Fibroblast of lung (primary cell): Measurements from ENCODE around the gene CCDC112. TPM values are rescaled to one million over a fixed set of nuclear protein-coding genes. Genes with fewer than 3 reads are reported as not detected.
A peak's percentile ranks its signal among the peaks of the same experiment; 100 is the strongest.

Experiments
- DNase-seq, 2 donors: peaks; one replicate each; pipeline versions ENCODE4 v3.0.0 to v3.0.0-alpha.2; 2010; ENCODE audit warnings: low read depth in 2 of 2
- H2AFZ ChIP-seq: 2 replicates; pipeline ENCODE4 v1.5.1; 2012; ENCODE audit warnings: low read length, control low read depth, inconsistent platforms
- H3K27ac ChIP-seq: 2 replicates; pipeline ENCODE4 v1.5.1; 2011; ENCODE audit warnings: low read length, control low read depth; ENCODE audit not compliant: insufficient read depth
- H3K27me3 ChIP-seq: 2 replicates; pipeline ENCODE4 v1.5.1; 2011; ENCODE audit warnings: mild to moderate bottlenecking, low read length; ENCODE audit not compliant: control insufficient read depth, insufficient read depth
- H3K36me3 ChIP-seq: 2 replicates; pipeline ENCODE4 v1.5.1; 2011; ENCODE audit warnings: low read length; ENCODE audit not compliant: control insufficient read depth, insufficient read depth
- H3K4me1 ChIP-seq: 2 replicates; pipeline ENCODE4 v1.5.1; 2011; ENCODE audit warnings: low read length; ENCODE audit not compliant: control insufficient read depth, insufficient read depth; ENCODE audit errors: extremely low read depth
- H3K4me2 ChIP-seq: 2 replicates; pipeline ENCODE4 v1.5.1; 2011; ENCODE audit warnings: low read length, control low read depth; ENCODE audit not compliant: insufficient read depth; ENCODE audit errors: extremely low read depth
- H3K4me3 ChIP-seq, 4 experiments: fragments of 200-600 bp in 1 of 4; sonication (generic) in 1 of 4; replicated peaks in 1 of 4; 2 replicates each; pipeline ENCODE4 v1.5.1; 2011 to 2016; ENCODE audit warnings: low read length in 4 of 4, low read depth in 3 of 4, mild to moderate bottlenecking in 3 of 4, control low read depth in 2 of 4, inconsistent platforms in 1 of 4, mixed read lengths in 1 of 4; ENCODE audit not compliant: insufficient read depth in 1 of 4; ENCODE audit errors: control extremely low read depth in 1 of 4
- H3K79me2 ChIP-seq: 2 replicates; pipeline ENCODE4 v1.5.1; 2012; ENCODE audit warnings: mild to moderate bottlenecking, low read length, inconsistent platforms; ENCODE audit not compliant: control insufficient read depth, insufficient read depth
- H3K9ac ChIP-seq: 2 replicates; pipeline ENCODE4 v1.5.1; 2011; ENCODE audit warnings: mild to moderate bottlenecking, low read length, control low read depth; ENCODE audit not compliant: insufficient read depth
- H3K9me3 ChIP-seq: 2 replicates; pipeline ENCODE4 v1.5.1; 2012; ENCODE audit warnings: low read depth, low read length; ENCODE audit not compliant: control insufficient read depth, insufficient read depth
- H4K20me1 ChIP-seq: 2 replicates; pipeline ENCODE4 v1.5.1; 2011; ENCODE audit warnings: low read length; ENCODE audit not compliant: control insufficient read depth, insufficient read depth; ENCODE audit errors: extremely low read depth
- CTCF ChIP-seq, 2 donors: IDR thresholded peaks in 1 of 2; conservative IDR thresholded peaks in 1 of 2; 1 replicate in 1 of 2; 2 replicates in 1 of 2; pipeline ENCODE4 v1.5.1; 2011 to 2012; ENCODE audit warnings: low read length in 2 of 2, control low read depth in 1 of 2, inconsistent platforms in 1 of 2, low read depth in 1 of 2, mild to moderate bottlenecking in 1 of 2
- EZH2 ChIP-seq: IDR thresholded peaks from 2 replicates; pipeline ENCODE4 v1.5.1; 2012; ENCODE audit warnings: low read length, control low read depth, mild to moderate bottlenecking; ENCODE audit errors: missing control alignments
- polyA plus RNA-seq, 2 donors: library from polyadenylated mRNA; depleted of rRNA in 1 of 2; stranded (reverse) in 1 of 2; unstranded in 1 of 2; fragments of >200 nt; gene quantifications; 2 replicates each; pipeline ENCODE4 v1.2.1, GENCODE V29; 2011 to 2012; ENCODE audit warnings: missing spikeins in 1 of 2
- total RNA-seq: library from RNA; depleted of rRNA; stranded (reverse); fragments of >200 nt; gene quantifications from 2 replicates; pipeline ENCODE4 v1.2.1, GENCODE V29; 2014

Gene CCDC112
- total and polyA plus RNA-seq, 2 donors (not counting 1 experiment from before 2014, with no cell fraction given): 5.7 to 13.7 TPM

- no peak overlapping the region for H3K9ac ChIP-seq
- H4K20me1 ChIP-seq: no peaks in the 10 kb centered on the region
- no peaks in the 10 kb centered on the region for H3K4me1 ChIP-seq
- TF ChIP-seq CTCF (conservative IDR thresholded peaks at IDR 0.05 in 1 of 2, IDR thresholded peaks at IDR 0.05 in 1 of 2; ENCODE audit: low read depth in 1 of 2, low read length in 2 of 2) (no peak), EZH2 (no peak)
- H3K79me2 ChIP-seq: no peaks in the 10 kb centered on the region
- H3K9me3 ChIP-seq: no peaks in the 10 kb centered on the region
- H3K27ac ChIP-seq: no peak overlapping the region
- no peak for DNase-seq
- no peaks in the 10 kb centered on the region for H3K27me3 ChIP-seq
- H2AFZ ChIP-seq: no peak overlapping the region
- no peak overlapping the region for H3K4me2 ChIP-seq
- no peaks in the 10 kb centered on the region for H3K36me3 ChIP-seq
- no peak overlapping the region for H3K4me3 ChIP-seq
Measured at GRCh38 chr5:115337882-115338281, 41.4 kb upstream of the CCDC112 start.

- TF ChIP-seq EZH2 (no peak), CTCF (conservative IDR thresholded peaks at IDR 0.05 in 1 of 2, IDR thresholded peaks at IDR 0.05 in 1 of 2; ENCODE audit: low read depth in 1 of 2, low read length in 2 of 2) (no peak)
- H3K79me2 ChIP-seq: no peaks in the 10 kb centered on the region
- no peak overlapping the region for H3K9ac ChIP-seq
- H3K4me2 ChIP-seq: no peak overlapping the region
- H3K27ac ChIP-seq: no peak overlapping the region
- no peak for DNase-seq
- no peaks in the 10 kb centered on the region for H3K4me1 ChIP-seq
- no peaks in the 10 kb centered on the region for H3K9me3 ChIP-seq
- no peak overlapping the region for H2AFZ ChIP-seq
- no peak overlapping the region for H3K4me3 ChIP-seq
- no peaks in the 10 kb centered on the region for H3K27me3 ChIP-seq
- H3K36me3 ChIP-seq: no peaks in the 10 kb centered on the region
- no peaks in the 10 kb centered on the region for H4K20me1 ChIP-seq
Measured at GRCh38 chr5:115336964-115337363, 40.5 kb upstream of the CCDC112 start.

- no peak overlapping the region for H3K27ac ChIP-seq
- no peak overlapping the region for H3K9ac ChIP-seq
- peak in 1 of 2 donors; percentile 10 for DNase-seq
- no peaks in the 10 kb centered on the region for H3K27me3 ChIP-seq
- H3K9me3 ChIP-seq: no peaks in the 10 kb centered on the region
- H4K20me1 ChIP-seq: no peaks in the 10 kb centered on the region
- no peaks in the 10 kb centered on the region for H3K79me2 ChIP-seq
- no peak overlapping the region for H2AFZ ChIP-seq
- no peaks in the 10 kb centered on the region for H3K36me3 ChIP-seq
- H3K4me1 ChIP-seq: no peaks in the 10 kb centered on the region
- no peak overlapping the region for H3K4me3 ChIP-seq
- no peak overlapping the region for H3K4me2 ChIP-seq
- TF ChIP-seq CTCF (conservative IDR thresholded peaks at IDR 0.05 in 1 of 2, IDR thresholded peaks at IDR 0.05 in 1 of 2; ENCODE audit: low read depth in 1 of 2, low read length in 2 of 2) (no peak), EZH2 (no peak)
Measured at GRCh38 chr5:115336201-115336720, 39.8 kb upstream of the CCDC112 start.
